RWPE1 (cell line): ENCODE data around the gene PLD6.

ENCODE experiments used
- CTCF ChIA-PET: fragments of 350-600 bp; sonication (Branson Sonifier 250); formaldehyde crosslinking; extraction: SDS; loops from one replicate; lab custom pipeline; 2021; lab: Yijun Ruan, JAX
- POLR2A ChIA-PET: fragments of 400-600 bp; formaldehyde crosslinking; extraction: SDS; loops from one replicate; lab custom pipeline; 2020; ENCODE audit warnings: antibody characterized with exemption; ENCODE audit not compliant: low non-redundant PET; lab: Yijun Ruan, JAX
- DNase-seq: peaks from one replicate; pipeline ENCODE4 v3.0.0; 2012; ENCODE audit warnings: low spot score
- H3K27ac ChIP-seq: fragments of 450-650 bp; 2 replicates; pipeline ENCODE4 v1.5.1; 2017
- TF ChIP-seq, protein P1 (sequence below): fragments of 450-650 bp; conservative IDR thresholded peaks from 2 replicates; pipeline ENCODE4 v1.5.1; 2017; ENCODE audit warnings: low read depth, mild to moderate bottlenecking

Gene PLD6

DNA sequence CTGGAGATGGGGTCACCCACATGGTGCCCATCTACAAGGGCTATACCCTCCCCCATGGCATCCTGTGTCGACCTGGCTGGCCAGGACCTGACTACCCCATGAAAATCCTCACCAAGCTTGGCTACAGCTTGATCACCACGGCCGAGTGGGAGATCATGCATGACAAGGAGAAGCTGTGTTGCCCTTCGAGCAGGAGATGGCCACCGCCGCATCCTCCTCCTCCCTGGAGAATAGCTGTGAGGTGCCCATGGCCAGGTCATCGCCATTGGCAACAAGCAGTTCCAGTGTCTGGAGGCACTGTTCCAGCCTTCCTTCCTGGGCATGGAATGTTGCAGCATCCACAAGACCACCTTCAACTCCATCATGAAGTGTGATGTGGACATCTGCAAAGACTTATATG lies 36.1 kb upstream of the PLD6 start:
- ChIA-PET CTCF (no interaction called here), POLR2A (no interaction called here)
- no peak overlapping the region for H3K27ac ChIP-seq
- TF ChIP-seq, protein P1, sequence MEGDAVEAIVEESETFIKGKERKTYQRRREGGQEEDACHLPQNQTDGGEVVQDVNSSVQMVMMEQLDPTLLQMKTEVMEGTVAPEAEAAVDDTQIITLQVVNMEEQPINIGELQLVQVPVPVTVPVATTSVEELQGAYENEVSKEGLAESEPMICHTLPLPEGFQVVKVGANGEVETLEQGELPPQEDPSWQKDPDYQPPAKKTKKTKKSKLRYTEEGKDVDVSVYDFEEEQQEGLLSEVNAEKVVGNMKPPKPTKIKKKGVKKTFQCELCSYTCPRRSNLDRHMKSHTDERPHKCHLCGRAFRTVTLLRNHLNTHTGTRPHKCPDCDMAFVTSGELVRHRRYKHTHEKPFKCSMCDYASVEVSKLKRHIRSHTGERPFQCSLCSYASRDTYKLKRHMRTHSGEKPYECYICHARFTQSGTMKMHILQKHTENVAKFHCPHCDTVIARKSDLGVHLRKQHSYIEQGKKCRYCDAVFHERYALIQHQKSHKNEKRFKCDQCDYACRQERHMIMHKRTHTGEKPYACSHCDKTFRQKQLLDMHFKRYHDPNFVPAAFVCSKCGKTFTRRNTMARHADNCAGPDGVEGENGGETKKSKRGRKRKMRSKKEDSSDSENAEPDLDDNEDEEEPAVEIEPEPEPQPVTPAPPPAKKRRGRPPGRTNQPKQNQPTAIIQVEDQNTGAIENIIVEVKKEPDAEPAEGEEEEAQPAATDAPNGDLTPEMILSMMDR, result no peak
- DNase-seq, result no peak

- CTCF ChIA-PET, result no interaction called here
- TF ChIP-seq, protein P1, result no peak
- POLR2A ChIA-PET, result no interaction called here
Measured at GRCh38 chr17:17241656-17242055, 35.5 kb upstream of the PLD6 start.

DNA sequence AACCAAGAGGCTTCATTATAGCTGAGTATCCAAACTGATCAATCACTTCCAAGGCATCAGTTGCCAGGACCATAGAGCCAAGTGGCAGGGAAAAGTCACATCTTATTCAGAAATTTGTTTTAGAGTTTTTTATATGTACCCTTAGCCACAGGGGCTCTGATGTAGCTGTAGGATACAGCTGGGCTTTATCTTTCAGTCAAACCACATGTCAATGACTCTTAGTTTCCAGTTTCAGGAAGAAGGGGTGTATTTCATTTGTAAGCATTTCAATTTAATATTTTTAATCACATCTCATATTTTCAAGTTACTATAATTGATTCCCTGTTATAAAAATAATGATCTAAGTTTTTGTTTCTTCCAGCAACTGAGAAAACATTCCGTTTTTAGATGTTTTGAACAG lies 33.7 kb upstream of the PLD6 start:
- DNase-seq, result no peak
- no peak overlapping the region for H3K27ac ChIP-seq
- TF ChIP-seq, protein P1, result no peak
- ChIA-PET CTCF (no interaction called here), POLR2A (no interaction called here)

More at GRCh38 chr17:17241656-17242055, 35.5 kb upstream of the PLD6 start:
- DNase-seq, result no peak
- H3K27ac ChIP-seq, result no peak overlapping the region

DNA sequence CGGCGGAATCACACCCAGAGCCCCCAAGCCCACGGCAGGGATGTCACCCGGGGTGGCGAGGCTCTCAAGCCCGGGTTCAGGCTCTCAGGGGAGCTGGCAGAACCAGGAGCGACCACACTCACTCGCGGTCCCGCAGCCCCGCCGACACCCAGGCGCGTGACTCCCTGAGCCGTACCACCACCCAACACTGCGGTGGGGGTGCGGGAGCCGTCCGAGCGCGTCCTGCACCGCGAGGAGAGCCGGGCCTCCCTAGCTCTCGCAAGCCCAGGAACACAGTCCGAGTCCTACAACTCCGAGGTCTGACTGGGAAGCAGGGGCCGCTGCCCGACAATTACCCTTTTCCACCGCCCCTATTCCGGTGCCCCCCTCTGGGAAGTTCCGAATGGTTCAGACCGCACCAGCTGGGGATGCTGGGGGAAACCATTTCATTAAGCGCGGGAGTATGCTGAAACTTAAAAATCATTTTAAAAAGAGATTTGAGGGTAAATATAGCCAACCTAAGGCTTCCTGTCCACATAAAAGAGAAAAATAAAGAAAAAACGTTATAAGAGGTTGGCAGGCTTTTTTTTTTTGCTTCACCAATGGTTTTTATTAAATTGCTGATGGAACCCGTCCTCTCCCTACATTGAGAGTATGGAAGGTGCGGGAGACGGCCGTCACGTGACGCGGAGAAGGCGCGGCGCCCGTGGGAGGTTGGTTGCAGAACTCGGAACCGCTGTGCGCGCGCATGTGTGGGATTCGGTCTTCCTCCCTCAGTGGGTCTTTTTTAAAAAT lies 31.1 kb upstream of the PLD6 start, which contains the start of gene FLCN:
FLCN (minus strand) TSS at position 143 of the 774 bp plus-strand sequence. CDS start 9,031 bp downstream, outside the sequence.
- ChIA-PET CTCF (interaction anchor here (0.6 to 0.7 kb wide), 3 partner anchors 95 to 605 kb away, joined by 3 to 5 read pairs (median 3); no protein-coding TSS in a partner anchor), POLR2A (interaction anchor here (0.7 to 0.8 kb wide), 2 partner anchors 33 to 302 kb away, joined by 3 to 6 read pairs; no protein-coding TSS in a partner anchor)
- H3K27ac ChIP-seq, result peak within 1 kb of the TSS; percentile 88
- peak; percentile 94 for DNase-seq
- TF ChIP-seq, protein P1, result no peak

GRCh38 chr17:17236295-17237025 lies 30.3 kb upstream of the PLD6 start:
- DNase-seq, result peak; percentile 41
- POLR2A ChIA-PET, result interaction anchor here (0.6 to 0.8 kb wide), 3 partner anchors 32 to 302 kb away, joined by 3 to 6 read pairs (median 4); no protein-coding TSS in a partner anchor
- TF ChIP-seq, protein P1, result no peak
- peak overlapping the region; percentile 88 for H3K27ac ChIP-seq
- CTCF ChIA-PET, result interaction anchor here (0.7 to 1.0 kb wide), 2 partner anchors 10 to 94 kb away, joined by 4 to 5 read pairs; no protein-coding TSS in a partner anchor
